HG02981 (cell line): Measurements from ENCODE around the gene DNAH2.
"Not testable (repeated sequence)": the region's sequence is repeated elsewhere in the genome, so short reads cannot be mapped to it uniquely, and the experiment has no call there.

ENCODE experiments used
- ATAC-seq: cut with Tn5 transposase; IDR thresholded peaks from one replicate; pipeline ENCODE4 v1.9.1; 2021; ENCODE audit warnings: mild to moderate bottlenecking, moderate library complexity; ENCODE audit not compliant: unreplicated experiment

Gene DNAH2

DNA sequence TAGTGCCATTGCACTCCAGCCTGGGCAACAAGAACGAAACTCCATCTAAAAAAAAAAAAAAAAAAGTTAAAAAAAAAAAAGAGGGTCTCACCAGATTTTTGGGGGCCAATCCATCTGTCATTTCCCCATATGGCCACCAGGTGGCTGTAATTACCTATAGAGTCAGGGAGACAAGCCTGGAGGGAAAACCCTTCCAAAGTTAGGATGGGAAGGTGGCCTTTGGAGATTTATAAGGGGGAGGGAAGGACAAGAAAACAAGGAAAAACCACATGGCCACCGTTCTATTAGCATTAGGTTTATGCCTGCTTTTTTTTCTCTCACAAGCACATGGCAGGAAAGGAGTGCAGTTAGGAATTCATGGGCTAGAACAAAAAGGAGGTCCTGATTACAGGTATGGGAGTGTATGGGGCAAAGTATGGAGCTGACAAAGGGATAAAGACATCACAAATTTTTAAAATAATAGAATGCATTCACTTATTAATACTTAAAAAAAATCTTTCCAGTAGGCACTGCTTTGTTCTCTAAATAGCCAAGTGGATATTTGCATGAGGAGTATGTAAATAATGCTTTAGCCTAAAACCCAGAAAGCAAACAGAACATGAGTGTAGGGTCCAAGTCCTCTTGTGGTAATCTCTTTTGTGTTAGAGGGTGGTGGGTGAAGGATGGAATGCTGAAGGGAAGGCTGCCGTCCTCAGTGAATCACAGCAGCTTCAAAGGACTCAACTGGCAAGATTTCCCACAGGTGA is 145.3 kb downstream of the DNAH2 start:
- no peak for ATAC-seq

DNA sequence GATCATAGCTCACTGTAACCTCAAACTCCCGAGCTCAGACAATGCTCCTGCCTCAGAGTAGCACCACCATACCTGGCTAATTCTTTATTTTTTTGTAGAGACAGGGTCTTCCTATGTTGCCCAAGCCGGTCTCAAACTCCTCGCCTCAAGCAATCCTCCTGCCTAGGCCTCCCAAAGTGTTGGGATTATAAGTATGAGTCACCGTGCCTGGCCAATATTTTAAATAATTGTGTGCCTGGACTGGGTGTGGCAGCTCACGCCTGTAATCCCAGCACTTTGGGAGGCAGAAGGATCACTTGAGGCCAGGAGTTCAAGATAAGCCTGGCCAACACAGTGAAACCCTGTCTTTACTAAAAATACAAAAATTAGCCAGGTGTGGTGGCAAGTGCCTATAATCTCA is 146.8 kb downstream of the DNAH2 start:
- ATAC-seq: not testable (repeated sequence)

DNA sequence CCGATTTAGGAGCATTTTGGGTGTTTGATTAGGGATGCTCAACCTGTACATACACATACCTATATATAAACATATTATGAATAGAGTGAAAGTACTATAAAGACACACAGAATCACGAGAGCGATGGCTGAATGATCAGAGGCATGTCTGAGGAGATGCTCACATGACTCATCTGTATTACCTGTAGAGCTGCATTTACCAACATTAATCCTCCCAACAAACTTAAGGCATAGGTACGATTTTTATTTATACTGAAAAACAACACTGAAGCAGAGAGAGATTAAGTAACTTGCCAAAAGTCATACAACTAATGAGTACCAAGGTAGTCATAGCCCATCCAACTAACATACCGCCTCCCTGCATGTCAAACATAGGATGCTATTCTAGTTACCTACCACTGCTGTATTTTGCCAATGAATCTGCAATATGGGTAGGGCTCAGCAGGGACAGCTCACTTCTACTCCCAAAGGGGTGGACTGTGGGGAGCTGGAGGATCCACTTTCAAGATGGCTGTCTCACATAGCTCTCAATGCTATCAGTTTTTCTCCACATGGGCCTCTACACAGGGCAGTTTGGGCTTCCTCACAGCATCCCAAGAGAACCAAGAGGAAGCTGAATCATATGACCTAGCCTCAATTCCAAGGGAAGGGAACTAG is 147.6 kb downstream of the DNAH2 start:
- ATAC-seq: no peak

DNA sequence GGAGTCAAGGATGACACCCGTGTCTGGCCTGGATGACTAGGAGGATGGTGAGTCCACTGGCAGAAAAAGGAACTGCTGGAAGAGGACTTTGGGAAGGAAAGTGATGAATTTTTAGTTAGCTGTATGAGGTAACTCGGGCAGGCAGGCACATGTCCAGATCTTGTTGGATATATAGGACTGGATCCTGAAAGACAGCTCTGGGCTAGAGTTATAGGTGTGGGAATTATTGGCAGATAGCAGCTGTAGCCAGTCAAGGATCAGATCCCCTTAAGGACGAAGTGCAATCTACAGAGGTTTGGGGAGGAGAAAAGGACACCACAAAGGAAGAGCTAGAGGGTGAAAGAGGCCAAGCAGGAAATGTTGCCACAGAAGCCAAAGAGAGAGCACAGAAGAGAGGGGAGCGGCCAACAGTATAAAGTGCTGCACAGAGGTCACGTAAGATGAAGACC is 150.4 kb downstream of the DNAH2 start:
- ATAC-seq: no peak

DNA sequence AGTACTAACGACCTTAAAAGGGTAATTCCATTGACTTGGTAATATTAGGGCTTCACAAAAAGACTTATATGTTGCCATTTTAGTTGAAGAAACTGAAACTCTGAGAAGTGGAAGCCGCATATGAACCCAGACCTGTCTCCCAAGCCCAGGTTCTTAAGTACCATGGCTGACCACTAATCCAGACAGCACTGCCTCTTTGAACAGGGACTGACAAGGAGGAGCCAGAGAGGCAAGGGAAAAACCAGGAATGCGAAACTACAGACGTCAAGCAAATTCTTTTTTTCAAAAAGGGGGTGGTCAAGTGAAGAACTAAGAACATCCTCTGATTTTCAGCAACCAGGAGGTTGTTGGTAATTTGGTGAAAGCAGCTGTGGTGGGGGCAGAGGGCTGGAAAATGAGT is 155.5 kb downstream of the DNAH2 start:
- no peak for ATAC-seq

- ATAC-seq: no peak
Observed at GRCh38 chr17:7875804-7876370, 158.3 kb downstream of the DNAH2 start.

DNA sequence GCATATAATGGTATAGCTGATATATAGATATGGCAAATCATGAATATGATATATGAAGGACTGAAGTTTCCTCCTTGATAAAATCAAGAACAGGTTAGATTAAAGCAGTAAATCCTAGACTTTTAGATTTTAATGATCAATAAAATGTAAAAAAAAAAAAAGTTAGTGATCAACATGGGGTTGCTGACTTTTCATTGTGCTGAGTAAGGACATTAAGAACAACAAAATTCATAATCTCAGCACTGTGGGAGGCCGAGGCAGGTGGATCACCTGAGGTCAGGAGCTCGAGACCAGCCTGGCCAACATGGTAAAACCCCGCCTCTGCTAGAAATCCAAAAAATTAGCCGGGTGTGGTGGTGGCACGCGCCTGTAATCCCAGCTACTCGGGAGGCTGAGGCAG is 160.7 kb downstream of the DNAH2 start:
- no peak for ATAC-seq

GRCh38 chr17:7880076-7880868 is 162.7 kb downstream of the DNAH2 start:
- ATAC-seq: no peak

DNA sequence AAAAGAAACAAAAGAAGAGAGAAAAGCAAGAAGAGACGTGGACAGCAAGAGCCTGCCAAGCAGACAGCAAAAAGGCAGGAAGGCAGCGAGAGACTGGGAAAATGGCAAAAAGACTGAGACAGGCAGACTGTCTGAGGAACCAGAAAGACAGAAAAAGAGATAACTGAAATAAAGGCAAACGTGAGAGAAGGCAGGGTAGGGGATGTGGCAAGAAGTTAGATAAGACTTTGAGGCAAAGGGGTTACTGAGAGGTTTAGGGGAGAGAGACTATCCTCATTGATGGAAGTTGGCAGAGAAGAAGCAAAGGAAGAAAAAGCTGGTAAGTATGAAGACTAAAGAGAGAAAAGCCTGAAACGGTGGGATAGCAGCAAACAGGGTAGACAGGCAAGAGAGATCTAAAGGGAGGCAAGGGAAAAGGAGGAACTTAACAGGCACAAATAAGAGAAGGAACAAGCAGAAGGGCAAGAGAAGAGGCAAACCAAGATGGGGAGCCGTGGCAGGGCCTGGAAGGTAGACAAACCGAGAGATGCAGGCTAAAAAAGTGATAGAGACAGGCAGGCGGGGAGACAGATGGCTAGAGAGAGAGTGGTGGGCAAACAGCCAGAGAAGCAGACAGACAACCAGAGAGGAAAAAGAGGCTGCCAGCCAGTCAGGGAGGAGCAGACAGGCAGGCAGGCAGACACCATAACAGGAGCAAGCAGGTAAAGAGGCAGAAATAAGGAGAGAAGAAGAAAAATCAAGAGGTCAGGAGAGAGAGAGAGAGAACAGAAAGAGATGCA is 163.9 kb downstream of the DNAH2 start:
- no peak for ATAC-seq

- no peak for ATAC-seq
Observed at GRCh38 chr17:7882068-7882467, 164.5 kb downstream of the DNAH2 start.

- ATAC-seq: no peak
Observed at GRCh38 chr17:7882629-7883028, 165.1 kb downstream of the DNAH2 start.
